K562 (cell line): ENCODE data around the gene ARHGAP28. TPM values are rescaled to one million over a fixed set of nuclear protein-coding genes. Genes with fewer than 3 reads are reported as not detected.

Experiments
- CBX1 ChIP-seq: sonication (generic); IDR thresholded peaks from 2 replicates; pipeline ENCODE4 v1.6.1; 2016; ENCODE audit warnings: antibody characterized with exemption, low read depth, mild to moderate bottlenecking
- E2F1 ChIP-seq: sonication (generic); formaldehyde crosslinking; IDR thresholded peaks from 2 replicates; pipeline ENCODE4 v1.8.1; 2023; ENCODE audit warnings: mild to moderate bottlenecking, missing genetic modification reagents, moderate library complexity
- HDAC3 ChIP-seq: fragments of 450-650 bp; IDR thresholded peaks from 2 replicates; pipeline ENCODE4 v1.6.1; 2018; ENCODE audit warnings: borderline replicate concordance, mild to moderate bottlenecking, moderate library complexity; ENCODE audit not compliant: partially characterized antibody
- L3MBTL2 ChIP-seq: fragments of 450-650 bp; IDR thresholded peaks from 2 replicates; pipeline ENCODE4 v1.6.1; 2016; ENCODE audit warnings: mild to moderate bottlenecking, moderate library complexity
- MAFF ChIP-seq: IDR thresholded peaks from 2 replicates; pipeline ENCODE4 v1.6.1; 2012; ENCODE audit warnings: low read length, improper control_type of control experiment
- MAFK ChIP-seq: IDR thresholded peaks from 2 replicates; pipeline ENCODE4 v1.6.1; 2011; ENCODE audit warnings: low read length, improper control_type of control experiment
- PBX2 ChIP-seq, 2 experiments: IDR thresholded peaks in 1 of 2; conservative IDR thresholded peaks in 1 of 2; 2 replicates each; pipeline ENCODE4 v1.6.1; 2016; ENCODE audit warnings: low read depth in 2 of 2, mild to moderate bottlenecking in 1 of 2, missing compliant biosample characterization in 1 of 2, missing genetic modification characterization in 1 of 2, moderate library complexity in 1 of 2
- SMARCC2 ChIP-seq: fragments of 450-650 bp; IDR thresholded peaks from 2 replicates; pipeline ENCODE4 v1.6.1; 2017; ENCODE audit warnings: antibody characterized with exemption, moderate library complexity, mild to moderate bottlenecking, low read depth
- STAT6 ChIP-seq: sonication (generic); formaldehyde crosslinking; IDR thresholded peaks from 2 replicates; pipeline ENCODE4 v1.8.1; 2023; ENCODE audit warnings: mild to moderate bottlenecking, missing genetic modification reagents
- ZNF253 ChIP-seq: fragments of 250-450 bp; sonication (Bioruptor Pico); conservative IDR thresholded peaks from 2 replicates; pipeline ENCODE4 v1.6.1; 2021; ENCODE audit warnings: mild to moderate bottlenecking
- ZNF263 ChIP-seq: sonication (generic); formaldehyde crosslinking; IDR thresholded peaks from 2 replicates; pipeline ENCODE4 v1.8.0; 2022; ENCODE audit warnings: mild to moderate bottlenecking, missing genetic modification reagents, borderline replicate concordance
- ZNF384 ChIP-seq: IDR thresholded peaks from 2 replicates; pipeline ENCODE4 v1.6.1; 2012; ENCODE audit warnings: low read depth, low read length, improper control_type of control experiment
- ZNF445 ChIP-seq: fragments of 250-450 bp; sonication (Bioruptor Pico); IDR thresholded peaks from 2 replicates; pipeline ENCODE4 v1.4.0; 2020; ENCODE audit warnings: low read depth, mild to moderate bottlenecking, moderate library complexity
- ZNF785 ChIP-seq: fragments of 250-450 bp; sonication (Bioruptor Pico); IDR thresholded peaks from 2 replicates; pipeline ENCODE4 v1.4.0; 2020; ENCODE audit warnings: mild to moderate bottlenecking
- polyA plus RNA-seq, 8 experiments: library from polyadenylated mRNA; depleted of rRNA in 4 of 8; stranded (reverse) in 5 of 8; unstranded in 3 of 8; fragments of >200 nt; fragmentation: Nextera tagmentation in 2 of 8; fragmentation: Illumina TruSeq in 1 of 8; extraction: Ambion mirVana in 2 of 8; extraction: Trizol in 1 of 8; gene quantifications; 2 replicates each; pipeline versions ENCODE4 v1.2.1 to v1.2.3, GENCODE V29; 2011 to 2014; ENCODE audit warnings: inconsistent platforms in 1 of 8, missing spikeins in 1 of 8
- total RNA-seq, 7 experiments: library from RNA; depleted of rRNA in 6 of 7; stranded (reverse); fragments of >200 nt in 6 of 7; fragmentation: Illumina TruSeq in 2 of 7; extraction: Trizol in 2 of 7; gene quantifications; 2 replicates each; pipeline versions ENCODE4 v1.2.1 to v1.2.3, GENCODE V29; 2011 to 2021; ENCODE audit warnings: low replicate concordance in 1 of 7

ARHGAP28 gene
- total and polyA plus RNA-seq, 9 of the 15 experiments (the other 6 are each of a cell fraction or from before 2014, with no cell fraction given), result 0.93 to 5.9 (median 5.0) TPM

GRCh38 chr18:6682437-6683111 is 46.9 kb upstream of the ARHGAP28 start (continued):
- TF ChIP-seq SMARCC2, result no peak
- TF ChIP-seq ZNF785 (CRISPR knock-in tag), result no peak
- TF ChIP-seq HDAC3, result no peak
- TF ChIP-seq MAFF, result peak; percentile 86
- peak; percentile 74 for TF ChIP-seq L3MBTL2
- no peak for TF ChIP-seq CBX1
- peak; percentile 76 for TF ChIP-seq MAFK
- TF ChIP-seq ZNF263 (CRISPR knock-in tag), result peak; percentile 15; the same call in 1 of the 2 replicates
- TF ChIP-seq ZNF445 (CRISPR knock-in tag), result no peak
- no peak for TF ChIP-seq PBX2 (CRISPR knock-in tag; IDR thresholded peaks at IDR 0.05; ENCODE audit: low read depth)
- TF ChIP-seq PBX2 (tag; conservative IDR thresholded peaks at IDR 0.05; ENCODE audit: low read depth), result peak; percentile 48
- no peak for TF ChIP-seq ZNF384
- TF ChIP-seq ZNF253, result no peak
- TF ChIP-seq STAT6, result no peak
- TF ChIP-seq E2F1 (CRISPR knock-in tag), result no peak
